Measurements from ENCODE around the gene EMC9. TPM values are rescaled to one million over a fixed set of nuclear protein-coding genes. Genes with fewer than 3 reads are reported as not detected.

The EMC9 gene
- total RNA-seq, 6 experiments from 2014 or later, result 13.2 to 17.0 (median 15.3) TPM

GRCh38 chr14:24146453-24146977, 5.1 kb upstream of the EMC9 start, which contains the start of gene PSME2:
PSME2 (minus strand) TSS chr14:24146610; CDS start chr14:24146581, 29 bp downstream.
- peak within 1 kb of the TSS; percentile 97 for H3K27ac Mint-ChIP-seq
- H3K9me3 Mint-ChIP-seq, result no peaks in the 10 kb centered on the region
- H3K4me3 Mint-ChIP-seq, result peak within 1 kb of the TSS; percentile 98
- DNase-seq, result peak; percentile 95
- H3K4me1 Mint-ChIP-seq (ENCODE audit: low read depth), result peaks cover 55% of the 10 kb centered on the region
- peaks cover 13% of the 10 kb centered on the region for H3K36me3 Mint-ChIP-seq (ENCODE audit: low read depth)
- TF ChIP-seq, protein P1, sequence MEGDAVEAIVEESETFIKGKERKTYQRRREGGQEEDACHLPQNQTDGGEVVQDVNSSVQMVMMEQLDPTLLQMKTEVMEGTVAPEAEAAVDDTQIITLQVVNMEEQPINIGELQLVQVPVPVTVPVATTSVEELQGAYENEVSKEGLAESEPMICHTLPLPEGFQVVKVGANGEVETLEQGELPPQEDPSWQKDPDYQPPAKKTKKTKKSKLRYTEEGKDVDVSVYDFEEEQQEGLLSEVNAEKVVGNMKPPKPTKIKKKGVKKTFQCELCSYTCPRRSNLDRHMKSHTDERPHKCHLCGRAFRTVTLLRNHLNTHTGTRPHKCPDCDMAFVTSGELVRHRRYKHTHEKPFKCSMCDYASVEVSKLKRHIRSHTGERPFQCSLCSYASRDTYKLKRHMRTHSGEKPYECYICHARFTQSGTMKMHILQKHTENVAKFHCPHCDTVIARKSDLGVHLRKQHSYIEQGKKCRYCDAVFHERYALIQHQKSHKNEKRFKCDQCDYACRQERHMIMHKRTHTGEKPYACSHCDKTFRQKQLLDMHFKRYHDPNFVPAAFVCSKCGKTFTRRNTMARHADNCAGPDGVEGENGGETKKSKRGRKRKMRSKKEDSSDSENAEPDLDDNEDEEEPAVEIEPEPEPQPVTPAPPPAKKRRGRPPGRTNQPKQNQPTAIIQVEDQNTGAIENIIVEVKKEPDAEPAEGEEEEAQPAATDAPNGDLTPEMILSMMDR (IDR thresholded peaks at IDR 0.05), result no peak
- peaks cover 7% of the 10 kb centered on the region for H3K27me3 Mint-ChIP-seq (ENCODE audit: insufficient read depth)

- TF ChIP-seq, protein P1 (IDR thresholded peaks at IDR 0.05), result no peak
- H3K27ac Mint-ChIP-seq, result peak overlapping the region; percentile 97
- peaks cover 13% of the 10 kb centered on the region for H3K36me3 Mint-ChIP-seq (ENCODE audit: low read depth)
- H3K27me3 Mint-ChIP-seq (ENCODE audit: insufficient read depth), result peaks cover 7% of the 10 kb centered on the region
- H3K4me3 Mint-ChIP-seq, result peak overlapping the region; percentile 98
- peaks cover 55% of the 10 kb centered on the region for H3K4me1 Mint-ChIP-seq (ENCODE audit: low read depth)
- H3K9me3 Mint-ChIP-seq, result no peaks in the 10 kb centered on the region
- peak; percentile 57 for DNase-seq
Observed at GRCh38 chr14:24145690-24146452, 4.5 kb upstream of the EMC9 start.

DNA sequence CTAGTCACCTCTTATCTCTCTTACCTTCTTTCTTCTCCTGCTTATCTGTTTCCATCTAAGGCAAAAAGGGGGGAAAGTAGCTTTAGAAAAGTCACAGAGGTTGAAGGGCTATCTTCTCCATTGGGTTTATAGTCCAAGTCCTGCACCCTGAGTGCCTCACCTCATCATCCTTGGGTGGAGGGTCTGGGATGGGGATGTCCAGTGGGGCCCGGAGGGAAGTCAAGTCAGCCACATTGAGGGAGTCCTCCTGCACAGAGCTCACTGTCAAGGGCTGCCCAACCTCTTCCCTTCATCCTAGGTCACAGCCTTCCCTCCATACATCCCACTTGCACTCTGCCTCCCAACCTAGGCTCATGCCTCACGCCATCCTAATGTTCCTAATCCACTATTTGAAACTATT, 3.8 kb upstream of the EMC9 start:
- Mint-ChIP-seq H3K4me1 (ENCODE audit: low read depth) (peaks cover 57% of the 10 kb centered on the region), H3K27me3 (ENCODE audit: insufficient read depth) (peaks cover 11% of the 10 kb centered on the region), H3K9me3 (no peaks in the 10 kb centered on the region), H3K4me3 (peak overlapping the region; percentile 98), H3K27ac (peak overlapping the region; percentile 97), H3K36me3 (ENCODE audit: low read depth) (peaks cover 13% of the 10 kb centered on the region)
- TF ChIP-seq, protein P1 (IDR thresholded peaks at IDR 0.05), result no peak
- no peak for DNase-seq

DNA sequence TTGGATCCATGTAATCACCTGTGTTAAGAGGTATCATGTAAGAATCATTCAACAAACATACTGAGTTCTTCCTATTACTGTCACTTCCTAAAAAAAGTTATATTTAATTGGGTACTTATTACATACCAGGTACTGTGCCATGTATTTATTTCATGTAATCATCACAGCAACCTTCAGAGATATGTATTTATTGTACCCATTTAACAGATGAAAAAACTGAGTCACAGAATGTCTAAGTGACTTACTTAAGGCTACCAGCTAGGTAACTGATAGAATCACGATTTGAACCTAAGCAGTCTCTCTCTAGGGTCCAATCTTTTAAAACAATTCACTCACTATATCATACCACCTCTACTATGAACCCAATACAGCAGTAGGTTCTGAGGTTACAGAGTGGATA, 3.1 kb upstream of the EMC9 start:
- Mint-ChIP-seq H3K27me3 (ENCODE audit: insufficient read depth) (peaks cover 11% of the 10 kb centered on the region), H3K36me3 (ENCODE audit: low read depth) (peaks cover 18% of the 10 kb centered on the region), H3K9me3 (no peaks in the 10 kb centered on the region), H3K4me3 (peak overlapping the region; percentile 50; the same call in 1 of the 2 replicates), H3K27ac (peak overlapping the region; percentile 55; the same call in 1 of the 2 replicates), H3K4me1 (ENCODE audit: low read depth) (peaks cover 65% of the 10 kb centered on the region)
- TF ChIP-seq, protein P1 (IDR thresholded peaks at IDR 0.05), result no peak
- DNase-seq, result no peak

DNA sequence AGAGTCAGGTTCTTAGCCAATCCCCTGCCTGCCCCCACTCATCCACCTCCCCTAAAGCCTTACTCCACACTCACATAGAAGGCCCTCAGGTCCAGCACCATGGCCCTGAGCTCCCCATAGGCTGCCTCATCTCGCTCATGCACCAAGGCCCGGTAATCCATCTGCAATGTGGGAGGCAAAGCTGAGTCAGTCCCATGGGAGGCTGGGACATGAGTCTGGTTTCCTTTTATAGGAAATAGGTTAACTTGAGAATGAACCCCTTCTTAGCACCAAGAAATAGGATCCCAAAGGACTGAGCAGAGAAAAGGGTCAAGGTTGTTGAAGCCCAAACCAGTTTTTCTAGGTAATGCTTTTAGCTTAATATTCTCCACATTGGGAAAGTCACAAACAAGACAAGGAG, 2.1 kb upstream of the EMC9 start:
- Mint-ChIP-seq H3K4me1 (ENCODE audit: low read depth) (peaks cover 65% of the 10 kb centered on the region), H3K27me3 (ENCODE audit: insufficient read depth) (peaks cover 13% of the 10 kb centered on the region), H3K4me3 (no peak overlapping the region), H3K27ac (peak overlapping the region; percentile 61), H3K9me3 (no peaks in the 10 kb centered on the region), H3K36me3 (ENCODE audit: low read depth) (peaks cover 27% of the 10 kb centered on the region)
- peak; percentile 21 for DNase-seq
- TF ChIP-seq, protein P1 (IDR thresholded peaks at IDR 0.05), result no peak

All from HFFc6 (cell line).